NCI-H748 treated with DMSO at 0.1 percent for 48 hours (cell line): Measurements from ENCODE around the gene SYCP2L.
"Not testable (repeated sequence)": the region's sequence is repeated elsewhere in the genome, so short reads cannot be mapped to it uniquely, and the experiment has no call there.

Experiments
- DNase-seq: peaks from one replicate; lab custom pipeline; 2025; lab: John Stamatoyannopoulos, UW

Gene SYCP2L

GRCh38 chr6:10886691-10887502 is at the start of gene SYCP2L:
Gene SYCP2L, plus strand, starts transcription at chr6:10887052. Its CDS starts 75 bp downstream, at chr6:10887127.
- DNase-seq, result no peak

- DNase-seq, result peak; percentile 56
Measured at GRCh38 chr6:10837622-10837994, 49.2 kb upstream of the SYCP2L start.

- DNase-seq, result peak; percentile 95
Measured at GRCh38 chr6:10837995-10838793, 48.7 kb upstream of the SYCP2L start, which contains the start of gene MAK. Gene MAK, minus strand, starts transcription at chr6:10838539. Its CDS starts 7,891 bp downstream, at chr6:10830648.

GRCh38 chr6:10838794-10839333 is 48.0 kb upstream of the SYCP2L start:
- DNase-seq, result no peak

GRCh38 chr6:10843554-10843953 is 43.3 kb upstream of the SYCP2L start:
- no peak for DNase-seq

DNA sequence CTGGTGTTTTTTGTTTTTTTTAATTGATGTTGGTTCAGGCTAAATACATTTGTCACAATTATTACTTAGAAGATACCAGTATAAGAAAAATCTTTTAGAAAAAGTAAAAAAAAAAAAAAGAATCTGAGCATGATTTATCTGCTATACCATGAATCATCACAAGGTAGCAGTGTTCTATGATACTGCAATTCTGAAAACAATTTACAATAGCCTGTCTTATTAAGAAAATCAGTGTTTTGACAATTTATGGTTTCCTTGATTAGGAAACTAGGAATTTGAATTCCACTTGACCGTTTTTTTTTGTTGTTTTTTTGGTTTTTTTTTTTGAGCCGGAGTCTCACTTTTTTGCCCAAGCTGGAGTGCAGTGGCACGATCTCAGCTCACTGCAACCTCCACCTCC is 39.2 kb upstream of the SYCP2L start:
- DNase-seq, result no peak

- no peak for DNase-seq
Measured at GRCh38 chr6:10849901-10850300, 37.0 kb upstream of the SYCP2L start.

GRCh38 chr6:10850728-10851127 is 36.1 kb upstream of the SYCP2L start:
- no peak for DNase-seq

- no peak for DNase-seq
Measured at GRCh38 chr6:10852361-10852960, 34.4 kb upstream of the SYCP2L start.

GRCh38 chr6:10853849-10854300 is 33.0 kb upstream of the SYCP2L start:
- not testable (repeated sequence) for DNase-seq

GRCh38 chr6:10854922-10855632 is 31.8 kb upstream of the SYCP2L start:
- DNase-seq, result no peak

DNA sequence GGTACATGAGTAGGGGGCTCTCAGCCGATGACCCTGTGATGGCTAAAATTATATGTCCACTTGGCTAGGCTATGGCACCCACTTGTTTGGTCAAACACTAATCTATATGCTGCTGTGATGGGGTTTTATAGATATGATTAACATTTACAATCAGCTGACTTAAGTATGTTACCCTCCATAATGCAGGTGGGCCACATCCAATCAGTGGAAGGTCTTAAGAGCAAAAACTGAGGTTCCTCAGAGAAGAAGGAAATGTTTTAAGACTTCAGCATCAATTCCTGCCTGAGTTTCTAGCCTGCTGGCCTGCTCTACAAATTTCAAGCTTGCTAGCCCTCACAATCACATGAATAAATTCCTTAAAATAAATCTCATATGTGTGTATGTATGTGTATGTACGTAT is 29.6 kb upstream of the SYCP2L start:
- DNase-seq, result no peak

- DNase-seq, result no peak
Measured at GRCh38 chr6:10861086-10861485, 25.8 kb upstream of the SYCP2L start.

GRCh38 chr6:10862361-10862760 is 24.5 kb upstream of the SYCP2L start:
- no peak for DNase-seq

DNA sequence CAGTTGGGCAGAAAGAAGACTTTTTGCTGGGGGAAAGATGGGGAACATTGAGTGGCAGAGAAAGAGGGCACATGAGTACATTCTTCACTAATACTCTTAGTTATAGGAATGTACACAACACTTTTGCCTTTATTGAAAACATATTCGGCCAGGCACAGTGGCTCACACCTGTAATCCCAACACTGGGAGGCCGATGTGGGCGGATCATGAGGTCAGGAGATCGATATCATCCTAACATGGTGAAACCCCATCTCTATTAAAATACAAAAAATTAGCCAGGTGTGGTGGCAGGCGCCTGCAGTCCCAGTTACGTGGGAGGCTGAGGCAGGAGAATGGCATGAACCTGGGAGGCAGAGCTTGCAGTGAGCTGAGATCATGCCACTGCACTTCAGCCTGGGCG is 23.8 kb upstream of the SYCP2L start:
- not testable (repeated sequence) for DNase-seq

- DNase-seq, result not testable (repeated sequence)
Measured at GRCh38 chr6:10866709-10867108, 20.1 kb upstream of the SYCP2L start.

DNA sequence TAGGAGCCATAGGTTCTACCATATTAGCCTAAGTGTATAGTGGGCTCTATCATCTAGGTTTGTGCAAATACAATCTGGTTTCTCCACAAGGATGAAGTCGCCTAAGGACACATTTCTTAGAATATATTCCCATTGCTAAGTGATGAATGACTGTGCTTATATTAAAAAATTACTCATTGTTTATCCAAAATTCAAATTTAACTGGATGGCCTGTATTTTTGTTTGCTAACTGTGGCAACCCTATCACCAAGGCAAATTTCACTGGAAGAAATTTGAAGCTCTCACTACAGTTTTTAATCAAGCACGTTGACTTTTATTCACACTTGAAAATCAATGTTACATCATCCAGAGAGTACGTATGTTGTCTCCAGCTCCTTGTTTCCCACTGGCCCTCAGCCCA is 18.9 kb upstream of the SYCP2L start:
- no peak for DNase-seq

DNA sequence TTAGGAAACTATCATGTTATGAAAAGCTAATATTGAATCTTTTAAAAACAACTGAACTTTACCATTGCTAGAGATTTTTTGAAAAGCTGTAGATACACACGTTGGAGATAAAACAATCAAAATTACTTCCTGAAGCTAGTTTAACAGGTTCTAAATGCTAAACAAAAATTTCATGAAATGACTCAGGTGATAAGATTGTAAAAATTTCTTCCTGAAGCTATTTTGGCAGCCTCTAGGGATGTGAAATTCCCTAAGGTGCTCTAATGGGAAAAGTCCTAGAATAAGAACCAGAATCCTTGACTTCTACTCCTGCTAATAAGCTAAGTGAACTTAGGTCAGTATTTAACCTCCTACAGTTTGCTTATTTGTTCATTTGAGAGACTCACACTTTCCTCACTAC is 13.5 kb upstream of the SYCP2L start:
- DNase-seq, result no peak

- DNase-seq, result no peak
Measured at GRCh38 chr6:10874207-10874606, 12.6 kb upstream of the SYCP2L start.

GRCh38 chr6:10875026-10875425 is 11.8 kb upstream of the SYCP2L start:
- DNase-seq, result no peak

GRCh38 chr6:10877012-10877411 is 9.8 kb upstream of the SYCP2L start:
- DNase-seq, result no peak

GRCh38 chr6:10877871-10878270 is 9.0 kb upstream of the SYCP2L start:
- no peak for DNase-seq
